Body of pancreas (tissue), 4 donors: Measurements from ENCODE around the gene PHF21B.

Experiments
- CTCF ChIP-seq, 7 experiments: fragments of 450-650 bp in 4 of 7; fragments of 200-600 bp in 3 of 7; sonication (generic) in 3 of 7; IDR thresholded peaks; one replicate each; pipeline ENCODE4 v1.5.1; 2016 to 2019; ENCODE audit warnings: antibody characterized with exemption in 7 of 7
- POLR2A ChIP-seq, 3 donors: fragments of 450-650 bp; IDR thresholded peaks; one replicate each; pipeline ENCODE4 v1.6.1; 2016; ENCODE audit warnings: antibody characterized with exemption in 3 of 3, mild to moderate bottlenecking in 2 of 3

- TF ChIP-seq POLR2A (IDR thresholded peaks at IDR 0.05) (no peak), CTCF (IDR thresholded peaks at IDR 0.05) (no peak)
Observed at GRCh38 chr22:45029501-45029900, 19.7 kb upstream of the PHF21B start.
